Renal pelvis (tissue), 12 donors: ENCODE results near the gene ZNF860. TPM values are rescaled to one million over a fixed set of nuclear protein-coding genes. Genes with fewer than 3 reads are reported as not detected.
A peak's percentile ranks its signal among the peaks of the same experiment; 100 is the strongest.

Experiments used
- DNase-seq: peaks from one replicate; pipeline ENCODE4 v3.0.0-alpha.2; 2013
- long read RNA-seq, 16 experiments: transcript quantifications; one replicate each; lab custom pipeline, GENCODE V29; 2026
- polyA plus RNA-seq, 3 donors: library from polyadenylated mRNA; unstranded; fragments of 120-200 nt; gene quantifications; one replicate each; pipeline ENCODE4 v1.2.1, GENCODE V29; 2013; ENCODE audit not compliant: insufficient read length in 3 of 3

ZNF860 gene
- polyA plus RNA-seq, result 1 to 10 TPM; 2.1 to 3.4 (median 3.0) TPM
- long read RNA-seq, donor 1, result 0 reads
- long read RNA-seq, donor 2, partial matches to known transcripts, result 0 of 2 reads
- long read RNA-seq, donor 2, other reads (novel, unspliced or antisense), result 0 of 2 reads
- long read RNA-seq, donor 3, result 0 reads
- long read RNA-seq, donor 4, result 0 reads
- long read RNA-seq, donor 5, result 0 reads
- long read RNA-seq, donor 6, result 0 reads
- long read RNA-seq, donor 7, result 0 reads
- long read RNA-seq, donor 8, result 0 reads
- long read RNA-seq, donor 9, partial matches to known transcripts, result 0 of 2 reads
- long read RNA-seq, donor 9, other reads (novel, unspliced or antisense), result 0 of 2 reads
- long read RNA-seq, donor 10, result 0 reads
- long read RNA-seq, donor 11, result 0 reads
- long read RNA-seq, donor 12, partial matches to known transcripts, result 0 of 1 reads
- long read RNA-seq, donor 12, other reads (novel, unspliced or antisense), result 0 of 1 reads
- long read RNA-seq, donor 13, result 0 reads
- long read RNA-seq, donor 14, result 0 reads
- long read RNA-seq, donor 15, result 0 reads
- long read RNA-seq, donor 16, result 0 reads

DNA sequence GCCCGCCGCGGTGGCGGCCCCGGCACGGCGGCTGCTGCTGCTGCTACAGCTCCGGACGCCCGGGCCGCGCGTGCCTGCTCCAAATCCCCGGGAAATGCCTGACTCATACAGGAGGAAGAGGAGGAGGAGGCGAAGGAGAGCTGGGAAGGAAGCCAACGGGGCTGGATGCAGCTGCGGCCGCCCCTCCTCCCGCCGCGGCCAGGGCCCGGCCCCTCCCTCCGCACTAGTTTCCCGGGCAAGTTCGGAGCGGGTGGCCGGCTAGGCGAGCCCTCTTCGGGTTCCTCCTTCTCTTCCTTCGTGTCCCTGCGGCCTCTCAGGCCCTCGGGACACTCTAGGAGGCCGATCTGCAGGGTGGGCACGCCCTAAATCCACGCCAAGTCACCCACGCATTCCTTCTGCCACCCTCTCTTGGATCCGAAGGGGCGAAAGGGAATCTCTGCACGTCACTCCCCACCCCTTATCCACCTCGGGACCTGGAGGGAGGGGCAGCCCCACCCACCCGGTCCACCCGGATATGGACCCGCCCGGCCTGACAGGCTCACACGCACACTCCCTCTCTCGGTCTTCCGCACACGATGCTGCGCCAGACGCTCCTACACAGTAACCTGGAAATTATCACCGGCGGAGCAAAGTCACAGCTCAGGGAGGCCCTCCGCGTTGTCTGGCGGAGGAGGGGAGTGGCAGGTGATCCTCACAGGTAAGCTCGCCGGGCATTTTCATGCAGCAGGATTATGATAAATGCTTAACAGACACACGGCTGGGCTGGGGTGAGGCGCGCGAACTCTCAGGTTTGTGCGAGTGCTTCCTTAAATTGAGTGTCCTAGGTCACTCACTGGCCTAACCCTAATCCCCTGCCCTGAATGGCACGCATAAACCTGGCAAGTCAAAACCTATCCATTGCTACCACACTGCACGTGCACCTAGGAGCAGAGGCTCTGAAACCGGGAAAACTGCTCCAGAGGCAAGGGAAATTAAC, at the start of gene ZNF860, which contains the start of gene OSBPL10:
Gene ZNF860 (plus strand): TSS at position 545 of the 976 bp plus-strand sequence. CDS start 7,330 bp downstream, outside the sequence.
Gene OSBPL10 (minus strand): TSS at position 57 of the 976 bp plus-strand sequence. CDS start 83 bp downstream, outside the sequence.
- DNase-seq, result peak; percentile 82

DNA sequence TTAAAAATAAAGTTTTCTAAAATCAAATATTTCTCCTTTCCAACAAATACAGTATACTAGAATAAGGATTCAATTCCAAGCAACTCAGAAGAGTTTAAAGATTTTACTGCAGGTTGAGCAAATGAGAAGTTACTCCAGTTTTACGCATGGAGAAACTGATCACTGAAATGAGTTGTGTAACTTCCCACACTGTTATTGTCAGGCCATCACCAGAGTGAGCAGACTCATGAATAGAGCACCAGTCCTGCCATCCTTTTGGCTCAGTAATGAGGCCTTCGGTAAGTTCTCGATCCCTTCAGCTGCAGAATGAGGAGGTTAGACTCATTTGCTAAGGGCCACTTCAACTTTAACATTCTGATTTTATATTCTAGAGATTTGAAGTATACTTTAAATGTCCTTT, 48.6 kb upstream of the ZNF860 start:
- no peak for DNase-seq

- peak; percentile 38 for DNase-seq
These were observed 47.5 kb upstream of the ZNF860 start for GRCh38 chr3:31934018-31934417.

DNA sequence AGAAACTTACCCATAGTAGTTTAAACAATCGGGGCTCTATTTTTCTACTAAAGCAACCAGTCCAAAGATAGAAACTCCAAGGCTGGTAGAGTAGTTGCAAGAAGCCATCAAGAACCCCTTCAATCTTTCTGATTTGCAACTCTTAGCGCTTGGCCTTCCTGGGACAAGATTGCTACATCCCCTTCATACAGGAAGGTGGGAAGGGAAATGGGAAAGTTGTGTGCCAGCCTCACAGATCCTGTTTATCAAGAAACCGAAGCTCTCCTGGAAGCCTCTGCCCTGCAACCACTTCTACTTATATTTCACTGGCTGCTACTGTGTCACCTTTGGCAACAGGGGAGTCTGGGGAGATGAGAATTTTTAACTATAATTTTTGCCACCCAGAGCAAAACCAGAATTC, 46.7 kb upstream of the ZNF860 start:
- no peak for DNase-seq

DNA sequence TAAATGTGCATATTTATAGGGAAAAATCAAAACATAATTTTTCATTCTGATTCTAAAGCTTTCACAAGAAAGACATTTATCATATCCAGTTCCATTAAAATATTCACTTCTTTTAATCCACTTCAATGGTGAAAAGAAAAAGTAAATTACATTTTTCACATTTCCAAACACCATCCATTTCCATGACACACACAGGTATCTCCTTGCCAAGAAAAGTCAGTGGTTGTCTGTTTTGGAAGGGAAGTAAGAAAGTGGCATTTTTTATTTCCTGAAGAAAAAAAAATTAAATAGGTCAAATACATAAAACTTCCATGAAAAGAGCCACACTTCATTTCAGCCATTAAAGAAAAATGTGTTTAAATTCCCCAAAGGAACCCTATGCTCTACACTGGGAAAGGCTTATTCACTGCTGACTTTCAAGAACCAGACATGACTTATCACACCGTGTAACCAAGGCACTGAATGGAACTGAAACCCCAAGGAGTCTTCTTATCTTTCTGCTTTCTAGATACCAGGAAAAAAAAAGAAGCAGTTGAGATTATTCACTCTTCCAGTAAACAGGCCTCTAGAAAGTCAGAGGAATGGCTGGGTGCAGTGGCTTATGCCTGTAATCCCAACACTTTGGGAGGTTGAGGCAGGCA, 45.0 kb upstream of the ZNF860 start:
- DNase-seq, result no peak

GRCh38 chr3:31937225-31937624, 44.3 kb upstream of the ZNF860 start:
- DNase-seq, result no peak

GRCh38 chr3:31942446-31942845, 39.1 kb upstream of the ZNF860 start:
- no peak for DNase-seq

- no peak for DNase-seq
These were observed 38.5 kb upstream of the ZNF860 start for GRCh38 chr3:31943041-31943440.

- no peak for DNase-seq
These were observed 35.9 kb upstream of the ZNF860 start for GRCh38 chr3:31945738-31946052.

- no peak for DNase-seq
These were observed 35.0 kb upstream of the ZNF860 start for GRCh38 chr3:31946484-31947081.

- no peak for DNase-seq
These were observed 34.4 kb upstream of the ZNF860 start for GRCh38 chr3:31947162-31947561.

DNA sequence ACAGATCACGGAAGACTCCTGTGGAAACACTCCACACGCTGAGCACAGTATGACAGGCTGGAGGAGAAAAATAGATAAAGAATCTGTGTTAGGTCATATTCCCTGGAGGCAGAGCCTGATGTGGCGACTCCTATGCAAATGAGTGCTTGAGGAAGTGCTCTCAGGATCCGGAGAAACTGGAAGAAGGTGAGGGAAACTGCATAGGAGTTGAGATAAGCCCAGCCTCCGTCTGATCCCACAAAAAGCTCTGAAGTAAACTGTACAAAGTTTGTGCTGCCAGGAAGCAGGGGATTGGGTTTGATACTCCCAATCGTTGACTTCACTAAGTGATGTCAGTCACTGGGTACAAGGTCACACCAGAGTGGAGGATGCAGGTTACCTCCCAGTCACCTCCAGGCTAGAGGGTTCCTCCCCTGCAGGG, 33.9 kb upstream of the ZNF860 start:
- no peak for DNase-seq

- DNase-seq, result no peak
These were observed 33.3 kb upstream of the ZNF860 start for GRCh38 chr3:31948280-31948679.

DNA sequence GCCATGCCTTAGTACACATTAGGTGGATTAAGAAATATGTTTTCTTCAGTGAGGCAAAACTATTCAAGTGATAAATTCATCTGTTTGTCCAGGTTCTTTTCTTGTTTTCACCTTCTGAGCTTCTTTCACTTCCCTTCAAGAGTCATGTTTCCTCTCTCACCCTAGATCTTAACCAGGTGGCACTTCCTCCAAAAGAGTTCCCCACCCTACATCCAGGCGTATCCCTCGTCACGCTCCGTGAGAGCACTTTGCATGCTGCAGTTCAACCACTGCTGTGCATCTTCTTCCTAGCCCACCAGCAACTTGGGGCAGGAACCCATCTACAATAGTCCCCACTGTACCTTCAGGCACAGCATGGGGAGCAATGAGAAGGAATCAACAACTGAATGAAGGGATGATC, 29.3 kb upstream of the ZNF860 start:
- DNase-seq, result no peak

DNA sequence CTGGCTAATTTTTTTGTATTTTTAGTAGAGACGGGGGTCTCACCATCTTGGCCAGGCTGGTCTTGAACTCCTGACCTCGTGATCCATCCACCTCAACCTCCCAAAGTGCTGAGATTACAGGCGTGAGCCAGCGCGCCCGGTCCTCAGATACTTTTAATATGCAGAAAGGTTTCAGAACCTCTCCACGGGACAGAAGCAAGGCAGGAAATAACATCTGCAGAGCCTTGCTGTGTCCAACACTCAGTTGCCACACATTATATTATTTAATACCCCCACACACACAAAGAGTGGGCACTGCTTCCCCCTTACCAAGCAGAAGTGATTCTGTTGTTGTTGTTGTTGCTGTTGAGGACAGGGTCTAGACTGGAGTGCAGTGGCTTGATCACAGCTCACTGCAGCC, 28.5 kb upstream of the ZNF860 start:
- no peak for DNase-seq

DNA sequence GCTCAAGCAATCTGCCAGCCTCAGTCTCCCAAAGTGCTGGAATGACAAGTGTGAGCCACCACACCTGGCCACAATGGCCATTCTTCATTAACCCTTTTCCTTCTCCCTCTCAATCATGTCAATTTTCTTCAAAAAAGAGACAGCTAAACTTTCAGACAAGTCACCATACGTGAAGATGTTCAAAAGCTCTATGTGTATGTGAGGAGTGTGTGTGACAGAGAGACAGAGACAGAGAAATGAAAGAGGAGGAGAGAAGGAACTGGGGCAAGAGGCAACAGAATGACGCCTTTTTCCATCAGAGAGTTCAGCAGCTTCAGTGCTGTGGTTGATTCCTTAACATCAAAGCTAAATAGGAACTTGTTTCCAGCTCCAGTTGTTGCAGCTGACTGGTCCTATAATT, 27.9 kb upstream of the ZNF860 start:
- no peak for DNase-seq

DNA sequence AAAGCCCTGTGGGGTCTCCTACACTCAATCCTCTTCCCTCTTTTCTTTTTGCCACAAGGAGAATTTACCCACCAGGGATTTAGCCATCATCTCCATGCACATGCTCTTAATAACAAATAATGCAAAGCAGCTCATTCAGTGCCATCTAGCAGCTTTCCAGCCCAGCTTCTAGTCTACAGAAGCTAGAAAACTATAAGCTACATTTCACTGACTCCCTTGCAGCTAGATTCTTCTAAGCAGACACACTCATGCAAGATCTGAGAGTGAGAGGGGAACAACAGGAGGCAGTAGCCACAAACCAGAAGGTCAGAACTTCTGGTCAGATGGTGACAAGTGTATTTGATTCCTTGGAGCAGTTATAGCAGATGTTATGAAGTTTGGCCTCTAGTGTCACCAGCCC, 26.0 kb upstream of the ZNF860 start:
- no peak for DNase-seq

DNA sequence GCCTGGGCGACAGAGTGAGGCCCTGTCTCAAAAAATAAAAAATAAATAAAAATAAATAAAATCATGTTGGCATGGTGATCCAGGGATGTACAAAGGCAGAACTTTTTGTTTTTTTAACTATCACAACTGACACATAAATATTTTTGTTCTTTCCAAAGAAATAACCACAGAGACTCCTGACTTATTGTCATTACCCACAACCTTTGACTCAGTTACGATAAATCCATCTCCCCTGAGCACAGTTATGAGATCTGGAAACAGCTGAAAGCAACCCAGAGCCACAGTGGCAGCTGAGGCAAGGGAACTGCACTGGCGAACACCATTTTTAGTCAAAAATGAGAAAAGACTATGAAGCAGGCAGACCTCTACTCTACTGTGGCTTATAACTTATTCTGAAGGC, 24.4 kb upstream of the ZNF860 start:
- DNase-seq, result no peak

DNA sequence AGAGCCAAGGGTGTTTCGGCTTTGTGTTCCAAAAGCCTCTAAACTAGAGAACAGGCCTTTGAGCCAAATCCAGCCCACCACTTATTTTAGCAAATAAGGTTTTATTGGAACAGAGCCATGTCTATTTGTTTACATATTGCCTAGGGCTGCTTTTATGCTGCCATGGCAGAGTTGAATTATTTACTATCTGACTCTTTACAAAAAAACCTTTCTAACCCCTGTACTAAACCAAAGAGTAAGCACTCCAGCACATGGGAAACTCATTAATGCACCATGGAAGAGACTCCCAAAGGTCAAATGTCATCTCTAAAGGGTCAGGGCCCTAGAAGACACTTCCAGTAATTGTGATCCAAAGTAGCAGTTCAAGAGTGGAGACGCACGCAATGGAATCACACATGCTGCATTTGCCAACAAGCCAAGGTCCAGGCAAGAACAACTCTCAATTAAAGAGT, 22.8 kb upstream of the ZNF860 start:
- no peak for DNase-seq

DNA sequence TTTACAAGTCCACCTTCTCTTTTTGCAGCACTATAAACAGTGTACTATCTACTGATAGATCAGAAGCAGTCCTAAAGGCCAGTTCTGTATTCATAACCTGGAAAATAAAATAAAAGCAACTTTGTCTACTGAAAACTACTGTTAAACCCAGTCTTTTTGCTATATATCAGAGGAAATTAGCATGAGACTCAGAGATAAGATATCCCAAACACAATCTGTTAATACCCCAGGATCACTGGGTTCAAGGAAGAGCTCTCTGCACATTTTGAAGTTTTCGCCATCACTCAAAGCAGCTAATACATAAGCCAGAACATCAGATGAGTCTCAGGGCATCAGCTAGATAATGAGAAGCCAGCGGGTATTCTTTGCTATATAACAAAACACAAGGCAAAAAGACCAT, 22.3 kb upstream of the ZNF860 start:
- DNase-seq, result no peak
